GM12892 (cell line): ENCODE data around the gene PLS3.

Experiments used
- DNase-seq: peaks from one replicate; pipeline ENCODE4 v3.0.0; 2011; ENCODE audit not compliant: insufficient read length
- FAIRE-seq: peaks from 2 replicates; lab custom pipeline; 2011; peaks lifted over from hg19 to GRCh38; lab: Jason Lieb, UNC
- POLR2A ChIP-seq: IDR thresholded peaks from 2 replicates; pipeline ENCODE4 v1.6.1; 2011; ENCODE audit warnings: low read depth, low read length, control low read depth
- POLR2AphosphoS5 ChIP-seq: IDR thresholded peaks from 2 replicates; pipeline ENCODE4 v1.6.1; 2011; ENCODE audit warnings: low read depth, low read length, control low read depth
- TAF1 ChIP-seq: IDR thresholded peaks from 2 replicates; pipeline ENCODE4 v1.6.1; 2011; ENCODE audit warnings: low read depth, mild to moderate bottlenecking, control low read depth, low read length, borderline replicate concordance

Gene PLS3

DNA sequence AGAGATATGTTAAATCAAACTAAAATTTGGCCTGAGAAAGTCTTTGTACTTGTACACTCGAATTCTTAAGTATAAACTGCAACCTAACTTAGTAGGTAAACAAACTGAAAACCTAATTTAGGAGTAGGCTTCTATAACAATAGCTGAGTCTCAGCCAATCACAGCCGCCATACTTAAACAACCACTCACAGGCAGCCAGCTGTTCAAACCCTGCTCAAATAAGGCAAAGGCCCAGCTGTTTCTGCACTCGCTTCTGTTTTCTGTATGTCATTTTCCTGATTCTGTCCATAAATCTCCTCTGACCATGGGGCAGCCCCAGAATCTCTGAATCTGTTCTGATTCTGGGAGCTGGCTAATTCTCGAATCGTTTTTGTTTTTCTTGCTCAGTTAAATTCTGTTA is 7.8 kb upstream of the PLS3 start:
- FAIRE-seq (no peak), DNase-seq (no peak)
- TF ChIP-seq POLR2AphosphoS5 (no peak), TAF1 (no peak), POLR2A (no peak)

DNA sequence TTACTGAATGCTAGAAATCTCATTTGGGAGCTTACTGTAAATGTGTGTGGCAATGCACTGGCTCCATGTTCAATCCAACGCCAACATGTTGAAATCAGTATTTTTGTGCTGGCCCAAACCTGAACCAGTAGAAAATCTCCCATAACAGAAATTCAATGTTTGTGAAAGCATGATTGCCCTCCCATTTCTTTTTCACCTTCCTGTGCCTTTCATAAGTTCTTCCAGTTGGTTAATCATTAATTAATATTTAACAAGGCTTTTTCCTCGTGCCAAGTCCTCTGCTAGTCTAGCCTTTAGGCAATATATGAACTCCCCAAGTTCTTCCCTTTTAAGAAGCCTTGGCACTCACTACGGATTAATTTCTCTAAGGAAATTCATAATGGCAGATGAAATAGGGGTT is 1.3 kb upstream of the PLS3 start:
- DNase-seq: no peak
- TF ChIP-seq POLR2A: no peak
- no peak for TF ChIP-seq POLR2AphosphoS5
- no peak for TF ChIP-seq TAF1
- no peak for FAIRE-seq

DNA sequence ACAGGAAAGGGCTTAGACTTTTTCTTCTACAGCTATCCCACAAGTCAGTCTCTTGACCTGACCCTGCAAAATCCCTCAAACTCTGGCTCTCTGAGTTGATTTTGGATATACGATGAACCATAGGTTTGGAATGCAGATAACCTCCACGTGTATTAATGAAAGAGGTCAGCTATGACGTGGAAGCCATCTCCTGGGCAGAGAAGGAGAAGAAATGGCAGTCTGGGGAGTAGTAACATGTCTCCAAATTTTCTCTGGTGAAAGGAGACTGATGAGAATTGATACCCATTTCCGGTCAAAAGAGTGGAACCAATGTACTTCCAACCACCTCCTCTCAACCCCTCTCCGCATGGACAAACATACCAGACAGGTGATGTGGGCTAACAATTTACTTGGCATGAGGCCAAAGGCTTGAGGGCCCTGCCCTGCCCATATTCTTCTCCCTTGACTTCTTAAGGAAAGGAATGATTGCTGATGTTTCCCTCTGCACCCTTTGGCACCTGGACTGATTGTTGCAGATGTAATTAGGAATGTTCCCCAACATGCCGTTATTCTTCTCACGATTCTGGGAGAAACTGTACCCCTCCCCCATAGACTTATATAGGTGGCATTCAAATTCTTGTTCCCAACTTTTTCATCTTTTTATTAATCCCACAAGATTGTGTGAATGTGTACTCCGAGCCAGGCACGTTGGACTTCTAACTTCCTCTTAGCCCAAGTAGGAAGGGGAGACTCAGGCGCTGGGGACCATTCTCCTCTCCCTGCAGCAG is 580 bp upstream of the PLS3 start:
- DNase-seq: no peak
- FAIRE-seq: no peak
- TF ChIP-seq POLR2A (no peak), POLR2AphosphoS5 (no peak), TAF1 (no peak)

DNA sequence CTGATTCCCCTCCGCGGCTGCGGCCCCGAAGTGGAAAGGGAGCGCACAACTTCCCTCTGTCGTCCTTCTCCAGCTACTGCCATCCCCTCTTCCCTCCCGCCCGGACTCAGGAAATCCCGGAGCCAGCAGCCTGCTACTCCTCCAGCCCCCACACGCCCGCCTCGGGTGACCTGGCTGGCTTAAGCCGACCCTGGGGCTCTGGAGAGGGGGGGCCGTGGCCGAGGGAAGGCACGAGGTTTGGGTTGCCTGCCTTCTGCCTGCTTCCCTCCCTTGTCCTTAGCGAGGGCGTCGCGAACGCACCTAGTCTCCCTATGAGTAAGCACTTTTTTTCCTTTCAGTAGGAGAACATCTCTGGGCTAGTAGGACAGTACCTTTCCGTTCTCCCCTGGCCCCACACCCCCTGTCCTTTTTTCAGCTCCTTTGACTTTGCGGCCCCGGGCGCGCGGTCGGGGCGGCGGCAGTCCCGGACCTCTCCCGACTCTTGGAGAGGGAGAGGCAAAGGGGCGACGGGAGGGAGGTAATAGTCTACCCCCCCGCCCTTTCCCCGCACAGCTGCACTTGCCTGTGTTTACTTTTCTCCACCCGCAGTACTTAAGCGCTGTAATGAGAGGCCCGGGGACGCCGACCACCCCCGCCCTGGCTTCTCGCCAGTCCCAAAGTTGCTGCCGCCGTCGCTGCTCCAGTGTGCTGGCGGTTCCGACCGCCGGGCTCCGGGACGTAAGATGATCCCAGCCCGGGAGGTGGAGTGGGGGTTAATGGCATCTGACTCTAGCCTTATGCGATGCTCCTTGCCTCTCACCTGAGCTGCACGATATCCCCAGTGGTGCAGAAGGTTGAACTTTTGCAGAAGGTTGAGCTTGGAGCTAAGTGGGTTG is 868 bp downstream of the PLS3 start:
- FAIRE-seq (no peak), DNase-seq (no peak)
- TF ChIP-seq POLR2AphosphoS5: no peak
- no peak for TF ChIP-seq POLR2A

DNA sequence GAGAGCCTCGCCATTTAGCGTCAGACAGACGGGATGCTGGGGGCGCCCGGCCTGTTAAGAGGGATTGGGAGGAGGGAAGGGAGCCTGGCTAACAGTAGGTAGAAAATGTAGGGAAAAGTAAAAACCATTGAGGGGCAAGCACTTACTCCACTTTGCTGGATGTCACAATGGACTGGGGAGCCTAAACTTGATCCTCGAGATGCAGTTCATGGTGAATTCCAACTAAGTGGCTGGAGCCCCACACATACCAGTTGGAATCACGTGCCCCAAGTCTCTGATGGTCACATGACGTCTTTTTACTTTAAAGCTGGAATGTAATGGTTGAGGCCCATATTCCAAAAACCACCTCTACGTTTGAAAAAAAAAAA is 1.5 kb downstream of the PLS3 start:
- TF ChIP-seq POLR2A: no peak
- TF ChIP-seq TAF1: no peak
- TF ChIP-seq POLR2AphosphoS5: no peak
- no peak for FAIRE-seq
- DNase-seq: no peak

DNA sequence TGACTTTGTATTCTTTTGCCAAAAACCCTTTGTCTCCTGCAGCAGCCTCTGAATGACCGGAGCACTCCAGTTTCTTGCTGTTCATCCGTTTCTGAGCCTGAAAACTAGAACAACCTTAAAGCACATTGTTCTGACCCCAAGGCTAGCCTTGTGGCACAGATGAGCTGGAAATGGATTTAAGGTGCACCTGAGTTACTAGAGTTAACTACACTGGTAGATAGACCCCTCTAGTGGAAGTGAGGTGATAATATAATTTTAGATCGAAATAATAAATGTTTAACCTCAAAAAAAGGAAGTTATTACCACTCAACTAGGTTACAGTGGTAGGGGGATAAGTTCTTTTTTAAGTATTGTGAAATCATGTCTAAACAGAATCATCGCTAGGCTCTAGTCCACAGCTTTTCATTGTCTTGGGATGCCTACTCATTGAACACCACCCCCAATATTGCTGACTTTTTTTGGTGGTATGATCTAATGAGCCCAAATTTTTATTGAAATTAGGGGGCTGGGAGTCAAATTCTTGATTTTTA is 2.7 kb downstream of the PLS3 start:
- FAIRE-seq (no peak), DNase-seq (no peak)
- TF ChIP-seq TAF1 (no peak), POLR2AphosphoS5 (no peak), POLR2A (no peak)

DNA sequence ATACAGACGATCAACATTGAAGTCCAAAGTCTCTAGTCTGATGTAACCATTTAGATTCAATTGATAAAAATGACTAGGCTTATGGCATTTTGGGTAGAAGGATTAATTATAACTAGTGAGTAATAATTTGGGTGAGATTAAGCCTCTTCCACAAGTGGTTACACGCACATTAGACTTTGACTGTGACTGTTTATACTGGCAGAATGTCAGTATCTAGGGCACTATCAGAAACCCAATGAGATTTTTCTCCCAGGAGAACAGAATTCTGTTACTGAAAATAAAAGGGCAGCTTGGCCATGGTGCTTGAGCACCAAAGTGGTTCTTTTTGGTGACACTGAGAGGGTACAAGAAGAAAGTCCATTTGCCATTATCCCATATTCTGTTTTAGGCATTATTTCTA is 3.3 kb downstream of the PLS3 start:
- DNase-seq: no peak
- TF ChIP-seq POLR2A: no peak
- TF ChIP-seq TAF1: no peak
- no peak for TF ChIP-seq POLR2AphosphoS5
- FAIRE-seq: no peak

DNA sequence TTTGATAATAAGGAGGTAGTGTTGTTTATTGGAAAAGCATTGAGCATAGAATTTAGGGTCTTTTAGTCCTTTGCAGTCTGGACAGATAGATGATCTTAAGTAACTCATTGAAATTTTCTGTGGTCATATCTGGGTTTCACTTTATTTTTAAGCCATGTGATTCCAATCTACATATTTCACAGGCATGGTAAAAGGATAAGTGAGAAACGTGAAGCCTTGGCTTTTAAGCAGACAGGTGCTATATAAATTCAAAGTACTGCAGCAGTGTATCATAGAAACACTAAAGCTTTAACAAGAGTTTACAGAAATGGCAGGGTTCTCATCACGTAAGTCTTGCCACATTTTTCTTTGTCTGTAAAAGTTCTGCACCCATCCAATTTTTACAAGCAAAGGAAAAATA is 4.9 kb downstream of the PLS3 start:
- DNase-seq: no peak
- TF ChIP-seq TAF1 (no peak), POLR2A (no peak), POLR2AphosphoS5 (no peak)
- no peak for FAIRE-seq

DNA sequence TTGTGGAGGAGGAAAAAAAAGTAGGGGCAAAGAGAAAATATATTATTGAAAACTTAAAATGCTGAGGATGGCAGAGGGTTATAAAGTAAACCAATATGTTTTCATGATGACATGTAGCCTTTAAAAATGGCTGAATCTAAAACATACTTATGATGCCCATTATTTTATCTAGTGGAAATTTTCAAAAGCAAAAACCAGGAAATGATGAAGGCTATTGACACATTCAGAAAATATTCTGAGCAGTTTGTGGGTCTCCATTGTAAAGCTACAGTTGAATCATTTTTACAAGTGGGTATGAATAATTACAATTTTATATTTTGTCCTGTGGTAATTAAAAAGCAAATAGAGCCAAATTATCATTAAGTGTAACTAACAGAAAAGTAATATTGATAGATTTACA is 10.7 kb downstream of the PLS3 start:
- TF ChIP-seq POLR2AphosphoS5 (no peak), TAF1 (no peak), POLR2A (no peak)
- FAIRE-seq: no peak
- no peak for DNase-seq

DNA sequence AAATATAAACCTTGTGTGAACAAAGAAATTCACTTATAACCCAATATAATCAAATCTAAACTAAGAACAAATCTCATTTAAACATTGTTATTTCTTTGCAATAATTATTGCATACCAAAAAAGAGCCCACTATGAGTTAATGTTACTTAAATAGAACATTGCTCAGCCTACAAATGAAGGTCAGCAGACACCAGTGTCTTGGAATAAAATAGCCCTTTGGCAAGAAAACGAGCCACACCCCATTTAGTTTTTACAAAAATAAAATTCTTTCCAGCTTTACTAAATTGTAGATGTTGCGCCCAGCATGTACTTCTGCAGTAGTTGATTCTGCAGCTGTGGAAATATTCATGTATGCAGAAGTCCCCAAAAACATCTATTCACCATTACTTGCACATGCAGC is 12.2 kb downstream of the PLS3 start:
- FAIRE-seq (no peak), DNase-seq (no peak)
- TF ChIP-seq POLR2AphosphoS5: no peak
- TF ChIP-seq TAF1: no peak
- no peak for TF ChIP-seq POLR2A

DNA sequence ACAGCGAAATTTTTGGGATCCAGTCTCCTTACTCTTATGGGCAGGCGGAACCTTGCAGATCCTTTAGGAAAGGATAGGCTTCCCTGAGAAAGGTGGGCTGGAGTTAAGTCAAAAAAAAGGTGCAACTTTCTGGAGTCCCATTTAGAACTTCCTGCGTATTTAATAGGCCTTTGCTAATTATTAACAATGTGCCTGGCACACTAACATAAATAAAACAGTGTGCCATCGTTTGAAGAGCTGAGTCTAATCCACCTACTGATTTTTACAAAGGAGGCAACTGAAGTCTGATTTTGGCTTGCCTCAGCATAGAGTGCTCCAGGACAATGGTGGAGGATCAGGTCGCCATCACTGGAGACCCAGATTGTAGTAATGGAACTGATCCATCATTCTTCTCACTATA is 15.7 kb downstream of the PLS3 start:
- FAIRE-seq (no peak), DNase-seq (no peak)
- TF ChIP-seq POLR2AphosphoS5 (no peak), POLR2A (no peak), TAF1 (no peak)

DNA sequence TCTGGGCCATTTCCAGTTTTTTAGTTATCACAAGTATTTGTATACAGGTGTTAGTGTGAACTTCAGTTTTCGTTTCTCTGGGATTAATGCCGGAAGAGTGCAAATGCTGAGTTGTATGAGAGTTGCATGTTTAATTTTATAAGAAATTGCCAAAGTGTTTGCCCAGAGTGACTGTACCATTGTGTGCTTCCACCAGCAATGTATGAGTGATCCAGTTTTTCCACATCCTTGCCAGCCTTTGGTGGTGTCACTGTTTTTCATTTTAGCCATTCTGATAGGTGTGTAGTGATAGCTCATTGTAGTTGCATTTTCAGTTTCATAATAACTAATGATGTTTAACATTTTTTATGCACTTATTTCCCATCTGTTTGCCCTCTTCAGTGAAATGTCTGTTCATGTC is 18.4 kb downstream of the PLS3 start:
- FAIRE-seq (no peak), DNase-seq (no peak)
- TF ChIP-seq POLR2AphosphoS5 (no peak), TAF1 (no peak)
